Left lung (tissue), 10 donors: ENCODE data around the gene RASGRP2. TPM values are rescaled to one million over a fixed set of nuclear protein-coding genes. Genes with fewer than 3 reads are reported as not detected.
A peak's percentile ranks its signal among the peaks of the same experiment; 100 is the strongest.

Experiments used
- ATAC-seq: fragments of 200-7000 bp; cut with Tn5 transposase; one replicate; pipeline ENCODE4 v1.9.1; 2020; ENCODE audit warnings: moderate library complexity
- DNase-seq, 4 donors: peaks; one replicate each; pipeline ENCODE4 v3.0.0-alpha.2; 2013 to 2020
- H3K27ac ChIP-seq, 2 donors: fragments of 200-600 bp; sonication (generic) in 1 of 2; one replicate each; pipeline versions ENCODE4 v1.5.0 to v1.8.0; 2020 to 2021
- H3K27me3 ChIP-seq, 2 donors: fragments of 200-600 bp; sonication (generic) in 1 of 2; one replicate each; pipeline versions ENCODE4 v1.5.0 to v1.8.0; 2020 to 2021
- H3K36me3 ChIP-seq, 2 donors: fragments of 200-600 bp; sonication (generic) in 1 of 2; one replicate each; pipeline versions ENCODE4 v1.5.0 to v1.8.0; 2020 to 2021
- H3K4me1 ChIP-seq, 2 donors: fragments of 200-600 bp; one replicate each; pipeline ENCODE4 v1.8.0; 2021
- H3K4me3 ChIP-seq, 2 donors: fragments of 200-600 bp; sonication (generic) in 1 of 2; one replicate each; pipeline versions ENCODE4 v1.5.0 to v1.8.0; 2020 to 2021; ENCODE audit warnings: mild to moderate bottlenecking in 1 of 2
- H3K9me3 ChIP-seq, 2 donors: fragments of 200-600 bp; sonication (generic) in 1 of 2; one replicate each; pipeline versions ENCODE4 v1.5.0 to v1.8.0; 2020 to 2021
- CTCF ChIP-seq, 2 donors: fragments of 200-600 bp; sonication (generic) in 1 of 2; IDR thresholded peaks; one replicate each; pipeline versions ENCODE4 v1.5.0 to v1.8.0; 2021; ENCODE audit warnings: antibody characterized with exemption in 2 of 2
- intact Hi-C, 2 donors: fragments of 100-400 bp; cut with DNase I; formaldehyde crosslinking; loops; one replicate each; pipeline versions ENCODE4 v1.11.2 to v1.14.2; 2022
- polyA plus RNA-seq, 6 donors: library from polyadenylated mRNA; unstranded; fragments of 120-200 nt; gene quantifications; one replicate each; pipeline ENCODE4 v1.2.1, GENCODE V29; 2013; ENCODE audit not compliant: insufficient read length in 6 of 6
- total RNA-seq, 2 donors: library from RNA; stranded (reverse); fragmentation: NEBNext Ultra II Directional; extraction: Animal tissue kit (Norgen Biotek cat#: 25700); gene quantifications; one replicate each; pipeline ENCODE4 v1.2.1, GENCODE V29; 2021
- donor health status: DM: no; HTN: yes; CAD: no.
- donor health status: DM: no; HTN: no; CAD: no.

Gene RASGRP2
- total and polyA plus RNA-seq, 8 donors, result 9.0 to 35.3 (median 9.9) TPM

GRCh38 chr11:64790205-64791095 lies 46.5 kb upstream of the RASGRP2 start:
- TF ChIP-seq CTCF (IDR thresholded peaks at IDR 0.05), result no peak
- DNase-seq, result peak in 2 of 4 donors; percentile 31 to 58
- no peak overlapping the region for H3K4me3 ChIP-seq
- H3K27me3 ChIP-seq, result no peaks in the 10 kb centered on the region
- peaks cover 0 to 9% of the 10 kb centered on the region in 2 donors for H3K4me1 ChIP-seq
- no peaks in the 10 kb centered on the region for H3K9me3 ChIP-seq
- peaks cover 0 to 44% of the 10 kb centered on the region in 2 donors for H3K36me3 ChIP-seq
- ATAC-seq, result no peak
- intact Hi-C loops, result no loop called here
- H3K27ac ChIP-seq, result no peak overlapping the region

GRCh38 chr11:64789331-64790204 lies 45.6 kb upstream of the RASGRP2 start:
- intact Hi-C loops, result no loop called here

GRCh38 chr11:64788321-64789215 lies 44.6 kb upstream of the RASGRP2 start:
- Histone ChIP-seq H3K27ac (no peak overlapping the region), H3K9me3 (no peaks in the 10 kb centered on the region), H3K36me3 (peaks cover 0 to 44% of the 10 kb centered on the region in 2 donors), H3K27me3 (no peaks in the 10 kb centered on the region), H3K4me1 (peaks cover 0 to 9% of the 10 kb centered on the region in 2 donors), H3K4me3 (no peak overlapping the region)
- DNase-seq (peak in 1 of 4 donors; percentile 24), ATAC-seq (no peak)
- no peak for TF ChIP-seq CTCF (IDR thresholded peaks at IDR 0.05)
- intact Hi-C loops, result no loop called here

More at GRCh38 chr11:64789331-64790204, 45.6 kb upstream of the RASGRP2 start:
- Histone ChIP-seq H3K4me1 (peaks cover 0 to 9% of the 10 kb centered on the region in 2 donors), H3K9me3 (no peaks in the 10 kb centered on the region), H3K27me3 (no peaks in the 10 kb centered on the region), H3K27ac (no peak overlapping the region), H3K36me3 (peaks cover 0 to 44% of the 10 kb centered on the region in 2 donors), H3K4me3 (no peak overlapping the region)
- ATAC-seq (no peak), DNase-seq (peak in 1 of 4 donors; percentile 27)
- no peak for TF ChIP-seq CTCF (IDR thresholded peaks at IDR 0.05)

- no peaks in the 10 kb centered on the region for H3K27me3 ChIP-seq
- H3K4me1 ChIP-seq, result peaks cover 0 to 9% of the 10 kb centered on the region in 2 donors
- intact Hi-C loops, result no loop called here
- ATAC-seq (peak; percentile 77), DNase-seq (peak in 3 of 4 donors; percentile 34 to 87 (median 59))
- no peaks in the 10 kb centered on the region for H3K9me3 ChIP-seq
- peak; percentile 58 to 72 for TF ChIP-seq CTCF (IDR thresholded peaks at IDR 0.05)
- peaks cover 0 to 43% of the 10 kb centered on the region in 2 donors for H3K36me3 ChIP-seq
- no peak overlapping the region for H3K27ac ChIP-seq
- H3K4me3 ChIP-seq, result no peak overlapping the region
These were observed 43.8 kb upstream of the RASGRP2 start for GRCh38 chr11:64787526-64788320.
